GM12891 (cell line): ENCODE results near the gene RASGRF1.

ENCODE experiments used
- DNase-seq: peaks from one replicate; pipeline ENCODE4 v3.0.0; 2011; ENCODE audit warnings: low spot score; ENCODE audit not compliant: insufficient read length
- FAIRE-seq: peaks from 2 replicates; lab custom pipeline; 2011; peaks lifted over from hg19 to GRCh38; lab: Jason Lieb, UNC
- PAX5 ChIP-seq: IDR thresholded peaks from 2 replicates; pipeline ENCODE4 v1.6.1; 2011; ENCODE audit warnings: low read length, moderate library complexity, mild to moderate bottlenecking; ENCODE audit not compliant: insufficient read depth, severe bottlenecking
- POLR2A ChIP-seq: IDR thresholded peaks from 2 replicates; pipeline ENCODE4 v1.6.1; 2011; ENCODE audit warnings: low read depth, low read length, control low read depth
- POLR2AphosphoS5 ChIP-seq: IDR thresholded peaks from 2 replicates; pipeline ENCODE4 v1.6.1; 2011; ENCODE audit warnings: low read depth, low read length, control low read depth
- POU2F2 ChIP-seq: IDR thresholded peaks from 2 replicates; pipeline ENCODE4 v1.6.1; 2011; ENCODE audit warnings: low read depth, mild to moderate bottlenecking, control low read depth, low read length, moderate library complexity
- SPI1 ChIP-seq: IDR thresholded peaks from 2 replicates; pipeline ENCODE4 v1.6.1; 2011; ENCODE audit warnings: low read depth, low read length, control low read depth
- TAF1 ChIP-seq: IDR thresholded peaks from 2 replicates; pipeline ENCODE4 v1.6.1; 2011; ENCODE audit warnings: low read depth, low read length, control low read depth

RASGRF1 gene

DNA sequence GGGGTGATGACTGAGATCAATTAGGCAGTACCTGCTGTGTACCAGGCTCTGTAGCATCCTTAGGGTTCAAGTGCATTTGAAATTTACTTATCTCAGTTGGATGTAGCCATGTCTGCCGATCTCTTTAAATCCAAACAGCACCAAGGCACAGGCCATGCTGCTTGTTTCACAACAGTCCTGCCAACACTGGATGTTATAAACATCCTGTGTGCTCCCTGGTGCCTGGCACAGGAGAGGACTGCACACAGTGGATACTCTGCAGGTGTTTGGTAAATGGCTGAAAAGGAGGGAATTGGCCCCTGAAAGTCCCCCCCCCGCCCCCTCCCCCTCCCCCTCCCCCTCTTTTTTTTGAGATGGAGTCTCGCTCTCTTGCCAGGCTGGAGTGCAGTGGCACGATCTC is 172.7 kb downstream of the RASGRF1 start:
- FAIRE-seq (no peak), DNase-seq (no peak)
- TF ChIP-seq SPI1 (no peak), TAF1 (no peak), PAX5 (no peak), POLR2A (no peak), POLR2AphosphoS5 (no peak), POU2F2 (no peak)

DNA sequence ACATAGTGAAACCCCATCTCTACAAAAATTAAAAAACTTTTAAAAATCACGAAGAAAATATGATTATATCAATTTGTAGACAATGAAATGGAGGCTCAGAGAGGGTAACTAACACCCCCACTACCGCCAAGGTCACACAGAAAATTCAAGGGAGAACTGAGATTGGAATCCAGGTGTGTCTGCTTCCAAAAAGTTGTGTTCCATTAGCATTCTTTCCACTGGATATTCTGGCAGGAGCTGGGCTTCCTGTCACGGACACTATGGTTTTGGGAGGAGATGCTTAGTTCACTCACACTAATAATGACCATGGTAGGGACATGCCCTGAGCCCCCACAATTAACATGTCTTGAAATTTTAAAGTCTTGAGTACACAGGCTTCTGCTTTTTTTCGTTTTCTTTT is 174.5 kb downstream of the RASGRF1 start:
- FAIRE-seq (no peak), DNase-seq (no peak)
- no peak for TF ChIP-seq POU2F2
- TF ChIP-seq POLR2A, result no peak
- no peak for TF ChIP-seq PAX5

DNA sequence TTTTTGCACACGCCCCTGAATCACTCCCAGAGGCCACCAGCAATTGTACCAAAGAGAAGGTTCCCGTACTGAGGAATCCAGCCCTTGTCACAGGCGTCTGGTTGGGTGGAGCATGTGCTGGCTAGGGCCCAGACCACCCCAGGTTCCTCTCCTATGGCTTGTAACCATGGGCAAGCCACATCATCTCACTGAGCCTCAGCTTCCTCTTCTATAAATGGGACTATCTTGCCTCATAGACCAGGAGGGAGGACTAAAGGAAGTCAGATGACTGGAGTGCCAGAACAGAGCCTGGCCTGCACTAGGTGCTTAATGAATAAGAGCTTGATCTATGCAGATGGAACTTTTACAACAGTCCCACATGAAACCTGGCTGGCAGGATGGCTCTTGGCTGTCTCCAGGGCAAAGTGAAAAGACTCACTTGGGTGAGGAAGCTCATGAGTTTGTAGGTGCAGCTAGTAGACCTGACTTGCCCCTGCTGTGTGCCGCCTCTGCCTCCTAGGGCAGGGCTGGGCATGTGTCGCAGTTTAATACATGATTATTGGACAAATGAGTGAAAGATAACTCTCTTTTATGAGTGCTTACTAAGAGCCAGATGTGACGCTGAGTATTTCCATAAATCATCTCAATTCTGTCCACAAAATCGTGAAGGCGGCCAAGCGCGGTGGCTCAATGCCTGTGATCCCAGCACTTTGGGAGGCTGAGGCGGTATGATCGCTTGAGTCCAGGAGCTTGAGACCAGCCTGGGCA is 175.1 kb downstream of the RASGRF1 start:
- no peak for DNase-seq
- TF ChIP-seq POU2F2 (no peak), TAF1 (no peak), POLR2A (no peak), SPI1 (no peak), PAX5 (no peak)
- FAIRE-seq, result no peak

DNA sequence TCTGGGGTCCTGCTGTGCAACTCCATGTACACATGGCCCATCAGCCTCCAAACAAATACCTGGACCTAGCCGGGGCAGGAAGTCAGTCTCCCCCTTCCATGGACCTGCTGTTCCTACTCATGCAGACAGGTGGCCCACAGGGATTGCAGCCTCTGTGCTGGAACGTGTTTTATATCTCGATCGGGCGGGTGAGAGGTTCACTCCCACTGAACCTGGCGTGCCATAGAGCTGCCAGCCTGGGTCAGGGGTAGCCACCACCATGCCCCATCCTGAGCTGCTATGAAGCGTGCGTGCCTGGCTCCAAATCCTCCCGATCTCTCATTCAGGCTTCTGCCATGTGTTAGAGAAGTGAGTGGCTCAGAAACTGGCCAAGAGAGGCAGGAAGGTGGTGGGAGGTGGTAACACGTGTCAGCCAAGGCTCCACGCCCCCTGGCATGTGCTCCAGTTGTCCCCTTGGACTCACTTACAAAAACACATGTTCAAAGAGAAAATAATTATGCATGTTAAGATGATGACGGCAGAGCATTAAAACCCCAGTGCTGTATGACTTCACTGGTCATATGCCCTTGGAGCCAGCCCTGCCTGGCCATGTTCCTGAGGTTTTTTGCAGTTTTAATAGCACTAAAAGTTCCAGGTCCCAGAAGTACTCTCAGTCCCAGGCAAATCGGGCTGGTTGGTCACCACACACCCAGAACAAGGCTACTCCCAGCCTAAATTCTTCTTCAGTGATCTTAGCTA is 176.4 kb downstream of the RASGRF1 start:
- FAIRE-seq, result no peak
- TF ChIP-seq TAF1, result no peak
- DNase-seq, result no peak

DNA sequence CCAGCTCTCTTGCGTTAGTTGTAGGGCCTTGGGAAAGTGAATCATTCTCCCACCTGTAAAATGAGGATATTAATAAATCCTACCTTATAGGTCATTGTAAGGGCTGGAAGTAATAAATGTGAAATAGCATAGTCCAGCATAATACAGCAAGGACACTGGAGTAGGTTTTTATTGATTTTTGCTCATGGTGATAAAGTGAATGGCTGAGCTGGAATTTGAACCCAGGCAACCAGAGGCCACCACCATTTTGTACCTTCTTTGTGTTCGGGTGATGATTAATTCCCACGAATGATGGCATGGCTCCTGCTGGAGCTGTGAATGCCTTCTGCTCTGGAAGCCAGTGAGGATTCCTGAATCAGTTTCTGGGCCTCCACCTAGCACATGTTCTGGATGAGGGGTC is 177.6 kb downstream of the RASGRF1 start:
- TF ChIP-seq POLR2A (no peak), POLR2AphosphoS5 (no peak), TAF1 (no peak), POU2F2 (no peak), PAX5 (no peak), SPI1 (no peak)
- DNase-seq, result no peak
- FAIRE-seq, result no peak

DNA sequence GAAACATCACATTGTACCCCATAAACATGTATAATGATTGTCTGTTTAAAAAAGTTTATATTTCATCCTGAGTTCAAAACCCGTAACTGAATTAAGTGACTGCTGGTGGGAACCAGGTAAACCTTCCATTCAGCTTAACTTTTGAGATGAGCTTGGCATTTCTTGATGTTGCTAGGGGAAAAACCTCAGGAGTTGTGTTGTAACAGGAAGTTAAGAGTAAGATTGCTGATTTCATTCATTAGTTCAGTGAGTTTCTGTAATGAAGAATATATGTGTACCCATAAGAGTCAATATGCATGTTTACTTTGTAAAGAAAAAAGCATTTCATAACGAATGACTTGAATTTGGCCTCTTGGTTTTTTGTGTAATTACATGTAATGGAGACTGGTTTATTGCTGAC is 178.3 kb downstream of the RASGRF1 start:
- FAIRE-seq (no peak), DNase-seq (no peak)
- TF ChIP-seq PAX5, result no peak
- no peak for TF ChIP-seq TAF1
- no peak for TF ChIP-seq POLR2A
- TF ChIP-seq SPI1, result no peak
- TF ChIP-seq POLR2AphosphoS5, result no peak
- no peak for TF ChIP-seq POU2F2

DNA sequence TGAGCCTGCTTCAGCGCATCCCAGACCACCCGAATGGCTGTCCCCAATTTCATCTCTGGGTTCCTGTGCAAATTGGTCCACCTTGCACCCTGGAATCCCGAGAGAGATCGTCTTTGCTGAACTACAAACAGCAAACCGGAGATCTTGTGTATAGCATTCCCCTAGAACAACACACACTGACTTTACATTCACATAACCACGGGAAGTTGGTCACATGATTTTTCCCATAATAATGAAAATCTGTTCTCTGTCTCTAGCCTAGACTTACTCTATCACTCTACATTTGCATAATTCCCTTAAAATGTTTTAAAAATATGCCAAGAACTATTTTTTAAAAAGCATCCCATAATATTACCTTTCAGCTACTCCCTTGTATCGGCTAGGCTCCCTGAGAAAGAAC is 180.3 kb downstream of the RASGRF1 start:
- DNase-seq (no peak), FAIRE-seq (no peak)
- TF ChIP-seq POLR2A (no peak), SPI1 (no peak), POLR2AphosphoS5 (no peak), PAX5 (no peak), POU2F2 (no peak), TAF1 (no peak)
